DMS79 treated with DMSO at 0.1 percent for 48 hours (cell line): ENCODE results near the gene JUP.
"Not testable (repeated sequence)": the region's sequence is repeated elsewhere in the genome, so short reads cannot be mapped to it uniquely, and the experiment has no call there.

Experiments used
- DNase-seq: peaks from one replicate; lab custom pipeline; 2025; lab: John Stamatoyannopoulos, UW

JUP gene

GRCh38 chr17:41781404-41782110 lies 5.0 kb downstream of the JUP start:
- no peak for DNase-seq

- DNase-seq = no peak
These were observed 6.6 kb downstream of the JUP start for GRCh38 chr17:41779954-41780353.

GRCh38 chr17:41777574-41778188 lies 8.8 kb downstream of the JUP start:
- DNase-seq = peak; percentile 82

- DNase-seq = no peak
These were observed 9.3 kb downstream of the JUP start for GRCh38 chr17:41777157-41777573.

- DNase-seq = not testable (repeated sequence)
These were observed 10.1 kb downstream of the JUP start for GRCh38 chr17:41776262-41776900.

- DNase-seq = no peak
These were observed 10.9 kb downstream of the JUP start for GRCh38 chr17:41775394-41776226.

GRCh38 chr17:41773731-41774193 lies 12.7 kb downstream of the JUP start:
- DNase-seq = no peak

GRCh38 chr17:41773190-41773588 lies 13.3 kb downstream of the JUP start:
- DNase-seq = no peak

GRCh38 chr17:41772586-41773189 lies 13.8 kb downstream of the JUP start:
- DNase-seq = no peak

GRCh38 chr17:41772218-41772585 lies 14.3 kb downstream of the JUP start:
- DNase-seq = no peak

GRCh38 chr17:41771389-41772206 lies 14.9 kb downstream of the JUP start:
- DNase-seq = no peak

GRCh38 chr17:41769985-41770384 lies 16.5 kb downstream of the JUP start:
- no peak for DNase-seq

- DNase-seq = no peak
These were observed 17.1 kb downstream of the JUP start for GRCh38 chr17:41769346-41769862.

GRCh38 chr17:41768682-41769288 lies 17.7 kb downstream of the JUP start:
- DNase-seq = no peak

GRCh38 chr17:41767324-41768042 lies 19.0 kb downstream of the JUP start:
- DNase-seq = no peak

- DNase-seq = no peak
These were observed 20.4 kb downstream of the JUP start for GRCh38 chr17:41766135-41766534.

- no peak for DNase-seq
These were observed 23.2 kb downstream of the JUP start for GRCh38 chr17:41763327-41763726.

GRCh38 chr17:41762841-41763240 lies 23.7 kb downstream of the JUP start:
- no peak for DNase-seq

- no peak for DNase-seq
These were observed 24.1 kb downstream of the JUP start for GRCh38 chr17:41762391-41762790.

GRCh38 chr17:41760878-41761277 lies 25.6 kb downstream of the JUP start:
- DNase-seq = no peak
